Measurements from ENCODE around the gene FRG1. TPM values are rescaled to one million over a fixed set of nuclear protein-coding genes. Genes with fewer than 3 reads are reported as not detected.
"Not testable (repeated sequence)": the region's sequence is repeated elsewhere in the genome, so short reads cannot be mapped to it uniquely, and the experiment has no call there.

FRG1 gene
- polyA plus RNA-seq, 1 of the 3 experiments (the other 2 are of a cell fraction): 12.4 TPM

GRCh38 chr4:189904420-189905027 lies 36.1 kb upstream of the FRG1 start:
- H3K27me3 ChIP-seq (ENCODE audit: insufficient read depth); H3F3A ChIP-seq (replicated peaks; ENCODE audit: insufficient read depth); H3K4me2 ChIP-seq; H3K27ac ChIP-seq (ENCODE audit: low read depth in 2 of 2, low read length in 1 of 2); H3K79me2 ChIP-seq (ENCODE audit: insufficient read depth); H3K9me3 ChIP-seq; H3K4me1 ChIP-seq (ENCODE audit: control insufficient read depth in 1 of 2, insufficient read depth in 2 of 2, low read depth in 1 of 2, low read length in 1 of 2); H2AFZ ChIP-seq (ENCODE audit: low read depth); POLR2A ChIA-PET; H3K9me2 ChIP-seq; H3K36me3 ChIP-seq (replicated peaks in 1 of 2; ENCODE audit: control insufficient read depth in 1 of 2, insufficient read depth in 2 of 2, low read length in 1 of 2); H3K4me3 ChIP-seq (ENCODE audit: low read depth in 2 of 2, low read length in 1 of 2); H4K20me1 ChIP-seq (ENCODE audit: insufficient read depth); H3K9ac ChIP-seq: not testable (repeated sequence)
- TF ChIP-seq CTCF (IDR thresholded peaks at IDR 0.05) (peak; percentile 83), RAD21 (IDR thresholded peaks at IDR 0.05; ENCODE audit: low read length) (peak; percentile 71), SMC3 (IDR thresholded peaks at IDR 0.05; ENCODE audit: low read depth, low read length) (peak; percentile 34; the same call in 1 of the 2 replicates)
- DNase-seq: peak; percentile 48
- 25% methylated on average over 5 of the region's 6 CpGs for WGBS (ENCODE audit: low lambda C conversion rate)
- CTCF ChIA-PET: interaction anchor here (0.6 to 1.9 kb wide), 13 partner anchors 9 to 1537 kb away, joined by 3 to 9 read pairs (median 4); no protein-coding TSS in a partner anchor

- Histone ChIP-seq H3K27me3 (ENCODE audit: insufficient read depth) (no peaks in the 10 kb centered on the region), H4K20me1 (ENCODE audit: insufficient read depth) (no peaks in the 10 kb centered on the region), H3K79me2 (ENCODE audit: insufficient read depth) (no peaks in the 10 kb centered on the region), H3K4me2 (no peak overlapping the region), H2AFZ (ENCODE audit: low read depth) (no peak overlapping the region), H3K9me3 (no peaks in the 10 kb centered on the region), H3K27ac (ENCODE audit: low read depth in 2 of 2, low read length in 1 of 2) (no peak overlapping the region), H3K9ac (no peak overlapping the region), H3K4me3 (ENCODE audit: low read depth in 2 of 2, low read length in 1 of 2) (no peak overlapping the region), H3K4me1 (ENCODE audit: control insufficient read depth in 1 of 2, insufficient read depth in 2 of 2, low read depth in 1 of 2, low read length in 1 of 2) (no peaks in the 10 kb centered on the region), H3K9me2 (no peaks in the 10 kb centered on the region), H3F3A (replicated peaks; ENCODE audit: insufficient read depth) (no peaks in the 10 kb centered on the region), H3K36me3 (replicated peaks in 1 of 2; ENCODE audit: control insufficient read depth in 1 of 2, insufficient read depth in 2 of 2, low read length in 1 of 2) (no peaks in the 10 kb centered on the region)
- 59% methylated on average over 6 of the region's 6 CpGs for WGBS (ENCODE audit: low lambda C conversion rate)
- ChIA-PET CTCF (interaction anchor here (1.0 kb wide), 1 partner anchor 40 kb away, joined by 3 read pairs; no protein-coding TSS in a partner anchor), POLR2A (no interaction called here)
- no peak for DNase-seq
- TF ChIP-seq CTCF (IDR thresholded peaks at IDR 0.05) (peak; percentile 58), RFX5 (IDR thresholded peaks at IDR 0.05; ENCODE audit: low read length) (no peak)
Observed at GRCh38 chr4:189912170-189912569, 28.5 kb upstream of the FRG1 start.

Data from SK-N-SH (cell line).